GM19324 (cell line): Measurements from ENCODE around the gene OR2A1.
"Not testable (repeated sequence)": the region's sequence is repeated elsewhere in the genome, so short reads cannot be mapped to it uniquely, and the experiment has no call there.

ENCODE experiments used
- ATAC-seq: cut with Tn5 transposase; IDR thresholded peaks from one replicate; pipeline ENCODE4 v1.9.1; 2021; ENCODE audit warnings: mild to moderate bottlenecking, moderate library complexity; ENCODE audit not compliant: unreplicated experiment, low FRiP score

OR2A1 gene

GRCh38 chr7:144321677-144322206 lies 9.5 kb downstream of the OR2A1 start:
- not testable (repeated sequence) for ATAC-seq

DNA sequence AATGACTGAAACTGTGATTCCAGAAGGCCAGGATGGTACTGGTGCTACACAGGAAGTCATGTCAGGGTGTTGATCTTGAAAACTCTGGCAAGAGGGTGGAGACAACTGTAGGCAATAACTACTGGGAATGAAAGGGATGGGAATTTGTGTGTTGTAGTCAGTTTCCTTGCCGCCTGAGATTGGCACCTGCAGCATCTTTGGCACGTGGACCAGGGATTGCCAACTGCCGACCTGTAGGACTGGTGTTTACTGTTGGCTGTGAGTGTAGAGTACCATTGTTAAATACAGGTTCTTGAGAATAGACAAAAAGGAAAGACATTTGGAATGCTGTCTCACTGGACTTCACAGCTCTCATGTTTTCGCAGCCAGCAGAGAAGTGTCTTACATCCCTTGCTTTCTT lies 11.1 kb downstream of the OR2A1 start:
- ATAC-seq = not testable (repeated sequence)

GRCh38 chr7:144325868-144326267 lies 13.6 kb downstream of the OR2A1 start:
- ATAC-seq = not testable (repeated sequence)

DNA sequence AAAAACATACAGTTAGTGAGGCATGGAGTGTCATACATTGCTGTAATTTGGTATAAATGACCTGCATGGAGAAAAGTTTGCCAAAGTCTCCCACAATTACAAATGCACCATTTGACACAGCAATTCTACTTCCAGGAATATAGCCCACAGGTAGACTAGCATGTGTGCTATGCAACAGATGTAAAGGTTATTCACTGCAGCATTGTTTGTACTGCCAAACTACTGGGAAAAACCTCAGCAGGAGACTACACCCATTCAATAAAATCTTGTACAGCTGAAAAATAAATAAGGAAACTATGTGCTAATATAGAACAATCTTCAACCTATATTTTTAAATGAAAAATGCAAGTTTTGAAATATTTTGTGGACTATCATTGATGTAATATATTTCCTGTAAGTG lies 17.8 kb downstream of the OR2A1 start:
- ATAC-seq = not testable (repeated sequence)

GRCh38 chr7:144331221-144331995 lies 19.2 kb downstream of the OR2A1 start:
- not testable (repeated sequence) for ATAC-seq

DNA sequence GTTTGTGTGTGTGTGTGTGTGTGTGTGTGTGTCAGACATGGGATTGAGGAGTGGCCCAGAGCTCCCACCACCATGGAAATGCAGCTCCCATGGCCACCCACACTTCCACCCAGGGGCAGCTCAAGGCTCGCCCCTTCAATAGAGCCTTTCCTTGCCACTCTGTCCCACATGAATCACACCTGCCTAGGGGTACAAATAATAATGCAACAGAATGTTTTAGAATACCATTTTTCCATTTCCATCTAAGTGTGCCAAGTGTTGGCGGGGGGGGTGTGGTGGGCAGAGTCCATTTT lies 19.7 kb downstream of the OR2A1 start:
- not testable (repeated sequence) for ATAC-seq

- ATAC-seq = not testable (repeated sequence)
Observed at GRCh38 chr7:144348625-144349024, 36.4 kb downstream of the OR2A1 start.

GRCh38 chr7:144351667-144352066 lies 39.4 kb downstream of the OR2A1 start:
- ATAC-seq = not testable (repeated sequence)

- peak; percentile 81 for ATAC-seq
Observed at GRCh38 chr7:144355176-144355822, 43.1 kb downstream of the OR2A1 start, which contains the start of gene ARHGEF5. Gene ARHGEF5 (plus strand): TSS chr7:144355402. CDS start chr7:144362670, 7,268 bp downstream.

DNA sequence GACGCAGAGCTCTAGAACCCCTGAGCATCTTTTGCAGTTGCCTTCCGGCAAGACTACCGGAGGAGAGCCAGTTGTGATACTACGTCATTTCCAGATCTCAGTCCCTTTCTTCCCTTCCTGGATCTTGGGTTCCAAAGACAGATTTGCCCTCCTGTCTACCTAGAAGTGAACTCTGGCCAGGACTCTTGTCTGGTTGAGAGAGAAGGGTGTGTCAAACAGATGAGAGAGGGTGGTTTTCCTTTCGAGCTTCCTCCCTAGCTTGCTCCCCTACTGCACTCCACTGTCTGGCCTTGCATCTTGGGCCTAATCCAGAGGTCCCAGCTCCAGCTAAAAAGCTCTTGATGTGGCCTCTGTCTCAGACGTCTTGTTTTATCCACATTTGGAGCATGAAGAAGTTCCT lies 44.0 kb downstream of the OR2A1 start:
- ATAC-seq = not testable (repeated sequence)

GRCh38 chr7:144356860-144357259 lies 44.6 kb downstream of the OR2A1 start:
- not testable (repeated sequence) for ATAC-seq

DNA sequence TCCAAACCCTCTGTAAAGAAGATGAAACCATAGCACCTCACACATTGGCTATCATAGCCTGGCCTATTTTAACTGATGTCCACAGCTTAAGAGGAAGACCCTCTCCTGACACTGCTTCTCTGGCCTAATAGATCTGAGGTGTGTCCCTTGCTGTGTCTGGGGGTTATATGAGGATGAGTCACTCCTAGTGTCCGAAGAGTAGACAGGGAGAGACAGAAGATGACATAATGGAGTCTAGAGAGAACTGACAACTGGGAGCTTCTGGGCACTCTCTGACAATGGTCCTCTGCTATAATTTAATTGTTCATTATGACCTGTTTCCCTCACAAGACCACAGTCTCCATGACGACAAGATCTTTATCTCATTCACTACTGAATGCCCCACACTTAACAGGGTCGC lies 49.8 kb downstream of the OR2A1 start:
- ATAC-seq = not testable (repeated sequence)

DNA sequence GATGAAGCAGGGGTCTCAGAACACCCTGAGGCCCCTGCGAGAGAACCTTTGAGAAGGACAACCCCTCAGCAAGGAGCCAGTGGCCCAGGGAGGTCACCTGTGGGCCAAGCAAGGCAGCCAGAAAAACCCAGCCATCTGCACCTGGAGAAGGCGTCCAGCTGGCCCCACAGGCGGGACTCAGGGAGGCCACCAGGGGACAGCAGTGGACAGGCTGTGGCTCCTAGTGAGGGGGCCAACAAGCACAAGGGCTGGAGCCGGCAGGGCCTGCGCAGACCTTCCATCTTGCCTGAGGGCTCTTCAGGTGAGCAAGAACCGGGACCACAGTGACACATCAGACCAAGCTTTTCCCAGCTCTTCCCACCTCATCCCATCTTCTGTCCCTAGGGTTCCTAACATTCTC lies 53.3 kb downstream of the OR2A1 start:
- not testable (repeated sequence) for ATAC-seq

GRCh38 chr7:144367250-144367649 lies 55.0 kb downstream of the OR2A1 start:
- not testable (repeated sequence) for ATAC-seq

- not testable (repeated sequence) for ATAC-seq
Observed at GRCh38 chr7:144369221-144369620, 57.0 kb downstream of the OR2A1 start.
